IMR-90 (cell line): ENCODE measurements around the gene ASTN2. TPM values are rescaled to one million over a fixed set of nuclear protein-coding genes. Genes with fewer than 3 reads are reported as not detected.

Experiments used
- ATAC-seq: fragments of 200-7000 bp; cut with Tn5 transposase; 2 replicates; pipeline ENCODE4 v1.9.1; 2020; ENCODE audit warnings: low read depth, mild to moderate bottlenecking, moderate library complexity
- BruUV-seq: library from RNA; stranded (reverse); fragments of 400-500 nt; replicated peaks from 2 replicates; lab custom pipeline; 2021; lab: Mats Ljungman, UMichigan
- CTCF ChIA-PET: fragments of 300-600 bp; formaldehyde crosslinking; extraction: SDS; loops from one replicate; lab custom pipeline; 2021; ENCODE audit warnings: antibody characterized with exemption; lab: Yijun Ruan, JAX
- POLR2A ChIA-PET: fragments of 300-600 bp; sonication (Branson Sonifier 250); formaldehyde crosslinking; loops from one replicate; lab custom pipeline; 2022; ENCODE audit warnings: antibody characterized with exemption; ENCODE audit not compliant: unreplicated experiment; lab: Charles Lee
- DNase-seq: peaks from one replicate; pipeline ENCODE4 v3.0.0; 2013
- H2AFZ ChIP-seq: replicated peaks from 2 replicates; pipeline ENCODE3; 2013; ENCODE audit warnings: low read length, mild to moderate bottlenecking; ENCODE audit not compliant: poor library complexity
- H2AK5ac ChIP-seq: 2 replicates; pipeline ENCODE4 v1.6.1; 2013; ENCODE audit warnings: low read depth, low read length, inconsistent platforms
- H2AK9ac ChIP-seq: replicated peaks from 2 replicates; pipeline ENCODE3; 2013; ENCODE audit warnings: mild to moderate bottlenecking, low read depth, low read length, moderate library complexity; ENCODE audit not compliant: poor library complexity
- H2BK120ac ChIP-seq: 2 replicates; pipeline ENCODE4 v1.6.1; 2013; ENCODE audit warnings: low read depth, low read length, inconsistent platforms
- H2BK15ac ChIP-seq: 3 replicates; pipeline ENCODE4 v1.6.1; 2013; ENCODE audit warnings: low read depth, low read length, inconsistent platforms
- H2BK20ac ChIP-seq: 2 replicates; pipeline ENCODE4 v1.6.1; 2013; ENCODE audit warnings: low read depth, mild to moderate bottlenecking, inconsistent platforms, low read length, moderate library complexity
- H2BK5ac ChIP-seq: 2 replicates; pipeline ENCODE4 v1.6.1; 2013; ENCODE audit warnings: mild to moderate bottlenecking, low read depth, low read length, inconsistent platforms; ENCODE audit not compliant: poor library complexity, severe bottlenecking
- H3K14ac ChIP-seq: replicated peaks from 2 replicates; pipeline ENCODE4 v1.6.1; 2013; ENCODE audit warnings: low read depth, low read length, inconsistent platforms
- H3K18ac ChIP-seq: 2 replicates; pipeline ENCODE4 v1.6.1; 2013; ENCODE audit warnings: low read depth, low read length, control low read depth
- H3K23ac ChIP-seq: 2 replicates; pipeline ENCODE4 v1.6.1; 2013; ENCODE audit warnings: low read depth, low read length, inconsistent platforms
- H3K27ac ChIP-seq: 2 replicates; pipeline ENCODE4 v1.5.1; 2013; ENCODE audit warnings: mild to moderate bottlenecking, control low read depth, low read length; ENCODE audit not compliant: insufficient read depth
- H3K27me3 ChIP-seq: 2 replicates; pipeline ENCODE4 v1.6.1; 2013; ENCODE audit warnings: low read length; ENCODE audit not compliant: control insufficient read depth, insufficient read depth
- H3K36me3 ChIP-seq: 2 replicates; pipeline ENCODE4 v1.6.1; 2013; ENCODE audit warnings: low read length, mixed read lengths; ENCODE audit not compliant: control insufficient read depth, insufficient read depth
- H3K4ac ChIP-seq: 2 replicates; pipeline ENCODE4 v1.6.1; 2013; ENCODE audit warnings: low read depth, low read length, inconsistent platforms
- H3K4me1 ChIP-seq: 2 replicates; pipeline ENCODE4 v1.6.1; 2013; ENCODE audit warnings: low read length, mixed read lengths; ENCODE audit not compliant: control insufficient read depth, insufficient read depth
- H3K4me2 ChIP-seq: 2 replicates; pipeline ENCODE4 v1.6.1; 2013; ENCODE audit warnings: low read depth, mild to moderate bottlenecking, control low read depth, low read length, moderate library complexity
- H3K4me3 ChIP-seq: 2 replicates; pipeline ENCODE4 v1.5.1; 2013; ENCODE audit warnings: low read depth, mild to moderate bottlenecking, control low read depth, low read length, moderate library complexity; ENCODE audit not compliant: insufficient read depth
- H3K56ac ChIP-seq: 2 replicates; pipeline ENCODE4 v1.6.1; 2013; ENCODE audit warnings: low read length, inconsistent platforms; ENCODE audit not compliant: insufficient read depth; ENCODE audit errors: extremely low read depth
- H3K79me1 ChIP-seq, 2 experiments: 2 replicates each; pipeline ENCODE4 v1.6.1; 2013; ENCODE audit warnings: low read length in 2 of 2, inconsistent platforms in 1 of 2, low read depth in 1 of 2
- H3K9ac ChIP-seq: 2 replicates; pipeline ENCODE4 v1.6.1; 2013; ENCODE audit warnings: low read depth, low read length, control low read depth
- H3K9me1 ChIP-seq: 2 replicates; pipeline ENCODE4 v1.6.1; 2013; ENCODE audit warnings: low read length, inconsistent platforms; ENCODE audit not compliant: insufficient read depth
- H3K9me3 ChIP-seq: 2 replicates; pipeline ENCODE4 v1.6.1; 2013; ENCODE audit warnings: low read length; ENCODE audit not compliant: control insufficient read depth, insufficient read depth
- H4K20me1 ChIP-seq: 2 replicates; pipeline ENCODE4 v1.6.1; 2013; ENCODE audit warnings: low read length, inconsistent platforms; ENCODE audit not compliant: insufficient read depth
- H4K5ac ChIP-seq: 2 replicates; pipeline ENCODE4 v1.6.1; 2013; ENCODE audit warnings: mild to moderate bottlenecking, low read depth, low read length, control low read depth
- H4K8ac ChIP-seq, 2 experiments: 2 replicates each; pipeline ENCODE4 v1.6.1; 2013; ENCODE audit warnings: low read depth in 2 of 2, low read length in 2 of 2, control low read depth in 1 of 2, inconsistent platforms in 1 of 2
- H4K91ac ChIP-seq: 2 replicates; pipeline ENCODE4 v1.6.1; 2013; ENCODE audit warnings: low read depth, low read length, inconsistent platforms; ENCODE audit not compliant: insufficient read depth
- CEBPB ChIP-seq: IDR thresholded peaks from 2 replicates; pipeline ENCODE4 v1.6.1; 2012; ENCODE audit warnings: low read depth, low read length, improper control_type of control experiment
- CHD1 ChIP-seq: IDR thresholded peaks from 2 replicates; pipeline ENCODE4 v1.6.1; 2012; ENCODE audit warnings: low read depth, low read length, improper control_type of control experiment
- FOS ChIP-seq: fragments of 150-350 bp; IDR thresholded peaks from 2 replicates; pipeline ENCODE4 v1.6.1; 2016; ENCODE audit warnings: low read depth, low read length
- MAFK ChIP-seq: IDR thresholded peaks from 2 replicates; pipeline ENCODE4 v1.6.1; 2012; ENCODE audit warnings: low read depth, low read length, improper control_type of control experiment
- WGBS, 2 experiments: methylation state at CpG; one replicate each; pipeline versions ENCODE4 v1.1.5 to v1.1.7; 2013; ENCODE audit warnings: missing lambda C conversion rate in 2 of 2; ENCODE audit not compliant: insufficient read length in 1 of 2; ENCODE audit errors: extremely low coverage in 2 of 2; 5-methylcytosine and 5-hydroxymethylcytosine counted together
- dilution Hi-C: fragments of 300-500 bp; cut with HindIII; formaldehyde crosslinking; loops from one replicate; pipeline ENCODE4 v1.14.3; 2018; ENCODE audit warnings: low sequenced_read_pairs; ENCODE audit not compliant: unreplicated experiment
- in situ Hi-C: fragments of 300-500 bp; cut with MboI; formaldehyde crosslinking; loops from 3 replicates; pipeline ENCODE4 v1.14.3; 2019; ENCODE audit warnings: low sequenced_read_pairs, inconsistent platforms, mixed read lengths
- intact Hi-C: fragments of 100-400 bp; cut with micrococcal nuclease; formaldehyde crosslinking; loops from 2 replicates; pipeline ENCODE4 v1.10.0; 2022
- polyA plus RNA-seq, 3 experiments: library from polyadenylated mRNA; depleted of rRNA; stranded (reverse); fragments of >200 nt; gene quantifications; 2 replicates each; pipeline ENCODE4 v1.2.3, GENCODE V29; 2012; ENCODE audit warnings: low replicate concordance in 1 of 3
- total RNA-seq: library from RNA; depleted of rRNA; stranded (reverse); fragments of >200 nt; gene quantifications from 2 replicates; pipeline ENCODE4 v1.2.3, GENCODE V29; 2012

The ASTN2 gene
- total and polyA plus RNA-seq, 2 of the 4 experiments (the other 2 are of a cell fraction) = 3.8 to 6.8 TPM

GRCh38 chr9:117315236-117315635, 99.6 kb downstream of the ASTN2 start:
- no CpG with 5 or more reads among the region's 3 CpGs for WGBS, 2 experiments
- H2BK20ac ChIP-seq = no peak overlapping the region
- H3K56ac ChIP-seq = no peak overlapping the region
- no peaks in the 10 kb centered on the region for H3K4me1 ChIP-seq
- H2AK5ac ChIP-seq = no peak overlapping the region
- no peaks in the 10 kb centered on the region for H3K79me1 ChIP-seq
- H3K36me3 ChIP-seq = no peaks in the 10 kb centered on the region
- H3K9me3 ChIP-seq = peaks cover 3% of the 10 kb centered on the region; the same call in 1 of the 2 replicates
- no peak overlapping the region for H2BK120ac ChIP-seq
- H3K18ac ChIP-seq = no peak overlapping the region
- H3K9me1 ChIP-seq = no peaks in the 10 kb centered on the region
- H4K8ac ChIP-seq = no peak overlapping the region
- BruUV-seq = no TSS peak
- H3K4me2 ChIP-seq = no peak overlapping the region
- no peak overlapping the region for H3K23ac ChIP-seq
- H2AFZ ChIP-seq = no peak overlapping the region
- H3K4ac ChIP-seq = no peak overlapping the region
- H4K20me1 ChIP-seq = no peaks in the 10 kb centered on the region
- no peak overlapping the region for H3K14ac ChIP-seq
- H3K27ac ChIP-seq = no peak overlapping the region
- ChIA-PET POLR2A (no interaction called here), CTCF (no interaction called here)
- intact Hi-C loops (no loop called here), in situ Hi-C loops (no loop called here), dilution Hi-C loops (no loop called here)
- H3K27me3 ChIP-seq = no peaks in the 10 kb centered on the region
- no peak overlapping the region for H4K5ac ChIP-seq
- no peak overlapping the region for H4K91ac ChIP-seq
- H2AK9ac ChIP-seq = no peak overlapping the region
- DNase-seq (no peak), ATAC-seq (no peak)
- H2BK15ac ChIP-seq = no peak overlapping the region
- no peak overlapping the region for H2BK5ac ChIP-seq
- TF ChIP-seq MAFK (no peak), FOS (no peak), CEBPB (no peak), CHD1 (no peak)
- H3K4me3 ChIP-seq = no peak overlapping the region
- no peak overlapping the region for H3K9ac ChIP-seq
